Erythroblast (primary cell): Measurements from ENCODE around the gene ATG3.

Experiments
- GATA1 ChIP-seq: IDR thresholded peaks from 2 replicates; pipeline ENCODE4 v1.6.1; 2011; ENCODE audit warnings: low read depth, mild to moderate bottlenecking, control low read depth, low read length, moderate library complexity
- POLR2A ChIP-seq: IDR thresholded peaks from 2 replicates; pipeline ENCODE4 v1.6.1; 2011; ENCODE audit warnings: mild to moderate bottlenecking, low read length

DNA sequence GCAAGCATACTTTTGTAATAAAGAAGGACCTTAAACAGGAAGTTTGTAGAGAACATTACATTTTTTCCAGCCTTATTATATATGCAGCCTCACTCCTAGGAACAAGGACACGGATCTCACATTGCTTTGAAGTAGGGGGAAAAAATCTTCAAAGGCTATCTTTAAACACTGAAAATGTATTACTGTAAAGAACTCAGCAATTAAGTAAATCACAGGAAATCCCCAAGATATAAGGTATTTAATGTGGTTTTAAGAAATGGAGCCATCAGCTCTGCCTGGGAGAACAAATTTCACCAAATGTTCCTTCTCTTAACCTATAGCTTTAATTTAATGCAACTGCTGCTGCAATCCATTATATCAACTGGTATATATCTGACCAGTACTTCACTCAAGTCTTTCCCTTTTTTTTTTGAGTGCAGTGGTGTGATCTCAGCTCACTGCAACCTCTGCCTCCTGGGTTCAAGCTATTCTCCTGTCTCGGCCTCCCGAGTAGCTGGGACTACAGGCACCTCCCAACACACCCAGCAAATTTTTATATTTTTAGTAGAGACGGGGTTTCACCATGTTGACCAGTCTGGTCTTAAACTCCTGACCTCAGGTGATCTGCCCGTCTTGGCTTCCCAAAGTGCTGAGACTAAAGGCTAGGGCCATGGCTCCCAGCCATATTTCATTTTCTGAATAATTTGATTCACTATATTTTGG is 65.2 kb downstream of the ATG3 start:
- TF ChIP-seq POLR2A (no peak), GATA1 (no peak)
